ENCODE results near the gene TSPO2. TPM values are rescaled to one million over a fixed set of nuclear protein-coding genes. Genes with fewer than 3 reads are reported as not detected.
"Not testable (repeated sequence)": the region's sequence is repeated elsewhere in the genome, so short reads cannot be mapped to it uniquely, and the experiment has no call there.

Gene TSPO2
- total RNA-seq, 1 experiment from 2014 or later: not detected

DNA sequence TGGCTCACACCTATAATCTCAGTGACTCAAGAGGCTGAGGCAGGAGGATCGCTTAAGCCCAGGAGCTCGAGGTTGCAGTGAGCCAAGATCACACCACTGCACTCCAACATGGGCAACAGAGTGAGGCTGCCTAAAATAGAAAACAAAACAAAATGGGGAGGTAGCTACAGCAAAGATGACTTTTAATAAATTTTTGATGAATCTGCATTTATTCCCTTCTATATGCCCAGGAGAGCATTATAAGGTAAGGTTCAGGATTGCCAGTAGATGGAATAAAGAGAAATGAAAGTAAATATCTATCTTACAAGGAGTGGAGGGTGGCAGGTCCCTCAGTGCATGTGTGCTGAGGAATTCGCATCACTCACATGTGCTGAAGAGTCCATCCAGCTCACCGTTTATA, 27.5 kb upstream of the TSPO2 start:
- no peaks in the 10 kb centered on the region for H3K79me2 ChIP-seq (ENCODE audit: low read length)
- ATAC-seq (no peak), DNase-seq (no peak)
- no peaks in the 10 kb centered on the region for H4K20me1 ChIP-seq (ENCODE audit: low read length)
- no peaks in the 10 kb centered on the region for H3F3A ChIP-seq (ENCODE audit: low read length, unreplicated experiment)
- intact Hi-C loops (cut with micrococcal nuclease): no loop called here
- H3K27me3 ChIP-seq (ENCODE audit: low read length): no peaks in the 10 kb centered on the region
- ChIA-PET POLR2A (ENCODE audit: unreplicated experiment) (no interaction called here), CTCF (no interaction called here)
- no TSS peak for BruUV-seq (replicated peaks)
- no peaks in the 10 kb centered on the region for H3K9me3 ChIP-seq (ENCODE audit: low read length)
- TF ChIP-seq EZH2phosphoT487 (IDR thresholded peaks at IDR 0.05; ENCODE audit: borderline replicate concordance, low read length) (no peak), CTCF (conservative IDR thresholded peaks at IDR 0.05; ENCODE audit: low read depth, low read length) (no peak), EZH2 (IDR thresholded peaks at IDR 0.05; ENCODE audit: low read length, unreplicated experiment) (no peak)
- H3K9me2 ChIP-seq (replicated peaks; ENCODE audit: low read length): no peaks in the 10 kb centered on the region
- no peak overlapping the region for H3K4me3 ChIP-seq (ENCODE audit: low read length)
- no peak overlapping the region for H3K9ac ChIP-seq (ENCODE audit: low read length)
- H3K4me1 ChIP-seq (ENCODE audit: insufficient read depth, low read length): no peaks in the 10 kb centered on the region
- no peak overlapping the region for H2AFZ ChIP-seq (ENCODE audit: low read length)
- H3K4me2 ChIP-seq (ENCODE audit: low read length): no peak overlapping the region
- no peak overlapping the region for H3K27ac ChIP-seq (ENCODE audit: low read length)
- H3K36me3 ChIP-seq (ENCODE audit: low read depth, low read length): no peaks in the 10 kb centered on the region

DNA sequence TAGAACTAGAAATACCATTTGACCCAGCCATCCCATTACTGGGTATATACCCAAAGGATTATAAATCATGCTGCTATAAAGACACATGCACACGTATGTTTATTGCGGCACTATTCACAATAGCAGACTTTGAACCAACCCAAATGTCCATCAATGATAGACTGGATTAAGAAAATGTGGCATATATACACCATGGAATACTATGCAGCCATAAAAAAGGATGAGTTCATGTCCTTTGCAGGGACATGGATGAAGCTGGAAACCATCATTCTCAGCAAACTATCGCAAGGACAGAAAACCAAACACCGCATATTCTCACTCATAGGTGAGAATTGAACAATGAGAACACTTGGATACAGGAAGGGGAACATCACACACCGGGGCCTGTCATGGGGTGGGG, 26.4 kb upstream of the TSPO2 start:
- BruUV-seq (replicated peaks); POLR2A ChIA-PET (ENCODE audit: unreplicated experiment): not testable (repeated sequence)

GRCh38 chr6:41017663-41018062, 24.6 kb upstream of the TSPO2 start:
- no peak overlapping the region for H3K9ac ChIP-seq (ENCODE audit: low read length)
- ATAC-seq (no peak), DNase-seq (no peak)
- no peaks in the 10 kb centered on the region for H3K79me2 ChIP-seq (ENCODE audit: low read length)
- ChIA-PET CTCF (no interaction called here), POLR2A (ENCODE audit: unreplicated experiment) (no interaction called here)
- no peaks in the 10 kb centered on the region for H4K20me1 ChIP-seq (ENCODE audit: low read length)
- H3K27me3 ChIP-seq (ENCODE audit: low read length): no peaks in the 10 kb centered on the region
- H3K36me3 ChIP-seq (ENCODE audit: low read depth, low read length): no peaks in the 10 kb centered on the region
- H3K9me3 ChIP-seq (ENCODE audit: low read length): no peaks in the 10 kb centered on the region
- TF ChIP-seq EZH2 (IDR thresholded peaks at IDR 0.05; ENCODE audit: low read length, unreplicated experiment): no peak
- TF ChIP-seq EZH2phosphoT487 (IDR thresholded peaks at IDR 0.05; ENCODE audit: borderline replicate concordance, low read length): no peak
- TF ChIP-seq CTCF (conservative IDR thresholded peaks at IDR 0.05; ENCODE audit: low read depth, low read length): no peak
- no peak overlapping the region for H3K4me2 ChIP-seq (ENCODE audit: low read length)
- H3K9me2 ChIP-seq (replicated peaks; ENCODE audit: low read length): no peaks in the 10 kb centered on the region
- H3K27ac ChIP-seq (ENCODE audit: low read length): no peak overlapping the region
- intact Hi-C loops (cut with micrococcal nuclease): no loop called here
- H3K4me1 ChIP-seq (ENCODE audit: insufficient read depth, low read length): peaks cover 16% of the 10 kb centered on the region
- no peak overlapping the region for H2AFZ ChIP-seq (ENCODE audit: low read length)
- H3F3A ChIP-seq (ENCODE audit: low read length, unreplicated experiment): no peaks in the 10 kb centered on the region
- no peak overlapping the region for H3K4me3 ChIP-seq (ENCODE audit: low read length)
- BruUV-seq (replicated peaks): no TSS peak

More for the DNA sequence above, 26.4 kb upstream of the TSPO2 start:
- H3K4me1 ChIP-seq (ENCODE audit: insufficient read depth, low read length); H3K79me2 ChIP-seq (ENCODE audit: low read length); H3K9me2 ChIP-seq (replicated peaks; ENCODE audit: low read length); H3F3A ChIP-seq (ENCODE audit: low read length, unreplicated experiment); H4K20me1 ChIP-seq (ENCODE audit: low read length); ATAC-seq; H3K27me3 ChIP-seq (ENCODE audit: low read length); intact Hi-C loops (cut with micrococcal nuclease); H3K9me3 ChIP-seq (ENCODE audit: low read length); H3K36me3 ChIP-seq (ENCODE audit: low read depth, low read length); CTCF ChIA-PET; H3K27ac ChIP-seq (ENCODE audit: low read length); H2AFZ ChIP-seq (ENCODE audit: low read length); H3K9ac ChIP-seq (ENCODE audit: low read length); H3K4me3 ChIP-seq (ENCODE audit: low read length); DNase-seq; H3K4me2 ChIP-seq (ENCODE audit: low read length): not testable (repeated sequence)

Measured in PC-3 (cell line).